Amygdala (tissue), 56 donors: ENCODE data around the gene APBB1IP.

ENCODE experiments used
- DNase-seq, 56 donors: peaks; one replicate each; lab custom pipeline; 2025; lab: John Stamatoyannopoulos, UW

The APBB1IP gene

GRCh38 chr10:26604320-26605093 is 166.4 kb downstream of the APBB1IP start:
- peak in 1 of 56 donors; percentile 1 for DNase-seq

DNA sequence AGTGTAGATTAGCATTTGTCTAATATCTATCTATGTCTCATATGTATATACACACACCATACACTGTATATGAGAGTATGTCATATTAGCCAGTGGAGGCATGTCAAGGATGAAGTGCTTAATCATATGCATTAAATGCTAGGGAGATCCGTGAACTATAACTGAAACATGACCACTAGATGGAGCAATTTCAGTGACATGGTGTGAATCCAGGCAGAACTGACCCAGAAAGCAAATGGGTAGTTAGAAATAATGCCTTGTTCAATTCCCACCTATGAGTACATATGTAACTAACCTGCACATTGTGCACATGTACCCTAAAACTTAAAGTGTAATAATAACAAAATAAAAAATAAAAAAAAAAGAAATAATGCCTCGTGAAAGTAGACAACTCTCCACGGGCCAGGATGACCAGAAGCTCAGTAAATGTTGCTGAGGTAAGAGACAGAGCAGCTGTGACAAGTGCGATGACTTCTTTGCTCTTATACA is 168.3 kb downstream of the APBB1IP start:
- DNase-seq = peak in 1 of 56 donors; percentile 2

GRCh38 chr10:26612151-26612915 is 174.2 kb downstream of the APBB1IP start:
- no peak for DNase-seq
